HEK293T (cell line): Measurements from ENCODE around the gene SCN1A.
"Not testable (repeated sequence)": the region's sequence is repeated elsewhere in the genome, so short reads cannot be mapped to it uniquely, and the experiment has no call there.

ENCODE experiments used
- CTCF ChIA-PET: fragments of 350-600 bp; formaldehyde crosslinking; extraction: SDS; loops from one replicate; lab custom pipeline; 2021; ENCODE audit warnings: antibody characterized with exemption, inconsistent platforms; lab: Yijun Ruan, JAX
- POLR2A ChIA-PET: fragments of 350-600 bp; formaldehyde crosslinking; extraction: SDS; loops from one replicate; lab custom pipeline; 2020; ENCODE audit warnings: antibody characterized with exemption, inconsistent platforms; lab: Yijun Ruan, JAX
- DNase-seq: peaks from one replicate; pipeline ENCODE4 v3.0.0; 2012; ENCODE audit warnings: mixed read lengths; ENCODE audit errors: extremely low spot score
- ARNT ChIP-seq: fragments of 450-650 bp; IDR thresholded peaks from 2 replicates; pipeline ENCODE4 v1.6.1; 2017; ENCODE audit warnings: mild to moderate bottlenecking
- BHLHE40 ChIP-seq: fragments of 450-650 bp; IDR thresholded peaks from 2 replicates; pipeline ENCODE4 v1.6.1; 2016; ENCODE audit warnings: mild to moderate bottlenecking, moderate library complexity, borderline replicate concordance
- CTBP1 ChIP-seq: fragments of 450-650 bp; IDR thresholded peaks from 2 replicates; pipeline ENCODE4 v1.6.1; 2016; ENCODE audit warnings: borderline replicate concordance
- ELF4 ChIP-seq: fragments of 450-650 bp; IDR thresholded peaks from 2 replicates; pipeline ENCODE4 v1.6.1; 2017; ENCODE audit warnings: antibody characterized with exemption
- FOXA1 ChIP-seq: fragments of 450-650 bp; IDR thresholded peaks from 2 replicates; pipeline ENCODE4 v1.6.1; 2016; ENCODE audit warnings: mild to moderate bottlenecking
- FOXK2 ChIP-seq: fragments of 450-650 bp; IDR thresholded peaks from 2 replicates; pipeline ENCODE4 v1.6.1; 2016; ENCODE audit warnings: mild to moderate bottlenecking
- FOXM1 ChIP-seq: fragments of 450-650 bp; IDR thresholded peaks from 2 replicates; pipeline ENCODE4 v1.6.1; 2017; ENCODE audit warnings: mild to moderate bottlenecking, borderline replicate concordance
- HDGF ChIP-seq: fragments of 450-650 bp; IDR thresholded peaks from 2 replicates; pipeline ENCODE4 v1.6.1; 2017; ENCODE audit warnings: antibody characterized with exemption, borderline replicate concordance
- L3MBTL2 ChIP-seq: fragments of 450-650 bp; conservative IDR thresholded peaks from 2 replicates; pipeline ENCODE4 v1.6.1; 2016; ENCODE audit warnings: mild to moderate bottlenecking
- LEF1 ChIP-seq: fragments of 450-650 bp; IDR thresholded peaks from 2 replicates; pipeline ENCODE4 v1.6.1; 2017; ENCODE audit warnings: mild to moderate bottlenecking, borderline replicate concordance
- NFRKB ChIP-seq: fragments of 450-650 bp; IDR thresholded peaks from 2 replicates; pipeline ENCODE4 v1.6.1; 2016; ENCODE audit warnings: mild to moderate bottlenecking, moderate library complexity
- SP1 ChIP-seq: fragments of 450-650 bp; IDR thresholded peaks from 2 replicates; pipeline ENCODE4 v1.6.1; 2017
- SUZ12 ChIP-seq: fragments of 450-650 bp; IDR thresholded peaks from 2 replicates; pipeline ENCODE4 v1.6.1; 2016; ENCODE audit warnings: mild to moderate bottlenecking
- TARDBP ChIP-seq: fragments of 450-650 bp; IDR thresholded peaks from 2 replicates; pipeline ENCODE4 v1.6.1; 2016
- ZNF384 ChIP-seq: fragments of 450-650 bp; IDR thresholded peaks from 2 replicates; pipeline ENCODE4 v1.6.1; 2016
- TF ChIP-seq, protein P1 (sequence below): fragments of 450-650 bp; IDR thresholded peaks from 2 replicates; pipeline ENCODE4 v1.6.1; 2016

SCN1A gene

DNA sequence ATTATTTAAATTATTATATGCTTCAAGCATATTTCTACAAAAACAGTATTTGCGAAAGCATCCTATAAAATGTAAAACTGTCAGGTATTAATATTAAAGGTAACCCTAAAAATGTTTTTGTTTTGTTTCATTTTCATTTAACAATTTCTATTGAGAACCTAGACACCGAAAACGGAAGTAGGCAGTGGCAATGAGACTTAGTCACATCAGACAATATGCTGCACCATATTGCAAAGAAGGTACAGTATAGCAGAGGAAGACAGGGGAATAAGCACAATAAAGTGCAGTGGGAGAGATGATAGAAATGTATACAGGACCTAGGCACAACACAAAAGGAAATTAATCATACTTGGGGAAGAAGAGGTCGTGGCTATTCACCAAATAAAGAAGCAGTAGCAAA is 12.2 kb downstream of the SCN1A start:
- DNase-seq: no peak
- ChIA-PET CTCF (interaction anchor here (0.9 kb wide), 1 partner anchor 9 kb away, joined by 3 read pairs; no protein-coding TSS in a partner anchor), POLR2A (no interaction called here)
- TF ChIP-seq ZNF384: no peak
- no peak for TF ChIP-seq FOXA1
- TF ChIP-seq BHLHE40: no peak
- no peak for TF ChIP-seq FOXM1
- TF ChIP-seq HDGF: no peak
- no peak for TF ChIP-seq L3MBTL2
- no peak for TF ChIP-seq TARDBP
- no peak for TF ChIP-seq SUZ12
- no peak for TF ChIP-seq NFRKB
- TF ChIP-seq LEF1: no peak
- no peak for TF ChIP-seq SP1
- no peak for TF ChIP-seq ARNT
- TF ChIP-seq ELF4: no peak
- TF ChIP-seq CTBP1: no peak
- TF ChIP-seq, protein P1, sequence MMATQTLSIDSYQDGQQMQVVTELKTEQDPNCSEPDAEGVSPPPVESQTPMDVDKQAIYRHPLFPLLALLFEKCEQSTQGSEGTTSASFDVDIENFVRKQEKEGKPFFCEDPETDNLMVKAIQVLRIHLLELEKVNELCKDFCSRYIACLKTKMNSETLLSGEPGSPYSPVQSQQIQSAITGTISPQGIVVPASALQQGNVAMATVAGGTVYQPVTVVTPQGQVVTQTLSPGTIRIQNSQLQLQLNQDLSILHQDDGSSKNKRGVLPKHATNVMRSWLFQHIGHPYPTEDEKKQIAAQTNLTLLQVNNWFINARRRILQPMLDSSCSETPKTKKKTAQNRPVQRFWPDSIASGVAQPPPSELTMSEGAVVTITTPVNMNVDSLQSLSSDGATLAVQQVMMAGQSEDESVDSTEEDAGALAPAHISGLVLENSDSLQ: no peak
- TF ChIP-seq FOXK2: no peak

DNA sequence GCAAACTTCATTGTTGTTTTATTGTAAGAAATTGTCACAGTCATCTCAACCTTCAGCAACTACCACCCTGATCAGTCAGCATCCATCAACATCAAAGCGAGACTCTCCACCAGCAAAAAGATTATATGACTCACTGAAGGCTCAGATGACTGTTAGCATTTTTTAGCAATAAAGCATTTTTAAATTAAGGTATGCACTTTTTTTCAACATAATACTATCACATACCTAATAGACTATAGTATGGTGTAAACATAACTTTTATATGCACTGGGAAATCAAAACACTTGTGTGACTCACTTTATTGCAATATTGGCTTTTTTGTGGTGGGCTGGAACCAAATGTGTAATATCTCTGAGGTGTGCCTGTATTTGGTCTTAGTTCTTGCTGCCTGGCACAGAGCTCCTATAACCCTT is 15.6 kb downstream of the SCN1A start:
- TF ChIP-seq FOXM1 (no peak), CTBP1 (no peak), BHLHE40 (no peak), SP1 (no peak), ARNT (no peak), L3MBTL2 (no peak), NFRKB (no peak)
- ChIA-PET POLR2A (no interaction called here), CTCF (no interaction called here)
- no peak for DNase-seq

DNA sequence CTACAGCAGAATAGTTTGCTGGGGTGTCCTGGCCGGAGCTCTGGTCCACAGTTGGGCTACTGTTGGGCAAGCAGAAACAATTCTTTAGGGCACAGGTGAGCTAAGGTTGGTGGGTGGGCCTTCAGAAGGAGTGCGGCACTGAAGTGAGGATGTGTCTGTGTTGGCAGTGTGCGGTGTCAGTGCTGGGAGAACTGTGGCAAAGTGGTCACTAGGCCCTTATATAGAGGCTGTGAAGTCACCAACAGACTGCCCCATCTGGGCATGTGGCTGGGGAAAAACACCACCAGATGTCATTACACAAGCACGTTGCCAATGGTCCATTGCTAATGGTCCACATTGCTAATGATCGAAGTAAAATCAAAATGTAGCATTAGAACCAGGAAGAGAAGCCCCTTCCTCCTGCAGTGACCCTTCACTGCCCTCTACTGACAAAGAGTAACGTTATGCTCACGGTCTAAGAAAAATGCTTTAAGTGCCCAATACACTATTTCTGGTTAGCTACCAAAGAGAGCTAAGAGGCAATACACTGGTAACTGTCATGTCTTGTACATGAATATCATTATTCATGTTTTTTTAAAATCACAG is 21.3 kb downstream of the SCN1A start:
- CTCF ChIA-PET: interaction anchor here (0.6 to 1.1 kb wide), 2 partner anchors 9 to 399 kb away, joined by 3 to 5 read pairs; no protein-coding TSS in a partner anchor
- peak; percentile 17 for DNase-seq
- TF ChIP-seq, protein P1: no peak
- TF ChIP-seq L3MBTL2: no peak
- no peak for TF ChIP-seq HDGF
- no peak for TF ChIP-seq ARNT
- no peak for TF ChIP-seq NFRKB
- no peak for TF ChIP-seq FOXA1
- no peak for TF ChIP-seq ELF4
- TF ChIP-seq SP1: no peak
- no peak for TF ChIP-seq FOXM1
- no peak for TF ChIP-seq SUZ12
- no peak for TF ChIP-seq BHLHE40
- TF ChIP-seq TARDBP: no peak
- no peak for TF ChIP-seq CTBP1
- TF ChIP-seq FOXK2: no peak
- no peak for TF ChIP-seq ZNF384
- TF ChIP-seq LEF1: no peak
- POLR2A ChIA-PET: no interaction called here

DNA sequence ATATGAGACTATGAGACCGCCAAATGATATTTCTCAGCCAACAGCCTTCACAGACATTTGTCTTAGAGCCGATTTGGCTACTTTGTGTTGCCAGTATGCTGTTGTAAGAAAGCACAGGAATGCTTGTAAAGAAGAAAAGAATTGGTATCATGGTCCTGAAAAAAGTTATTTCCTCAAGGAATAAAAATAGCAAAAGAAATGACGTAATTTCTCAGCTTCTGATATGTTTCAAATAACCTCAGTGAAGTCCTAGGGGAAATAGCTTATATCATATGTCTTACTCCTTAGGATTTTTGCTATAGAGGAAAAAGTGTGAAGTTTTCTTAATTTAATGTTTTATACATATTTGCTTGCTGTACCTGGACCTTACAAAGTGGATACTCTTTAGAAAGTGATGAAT is 23.0 kb downstream of the SCN1A start:
- POLR2A ChIA-PET: no interaction called here
- CTCF ChIA-PET: no interaction called here
- TF ChIP-seq FOXA1: no peak
- TF ChIP-seq SUZ12: no peak
- no peak for TF ChIP-seq LEF1
- no peak for TF ChIP-seq ARNT
- no peak for TF ChIP-seq HDGF
- no peak for TF ChIP-seq TARDBP
- no peak for TF ChIP-seq ZNF384
- no peak for TF ChIP-seq BHLHE40
- DNase-seq: no peak

DNA sequence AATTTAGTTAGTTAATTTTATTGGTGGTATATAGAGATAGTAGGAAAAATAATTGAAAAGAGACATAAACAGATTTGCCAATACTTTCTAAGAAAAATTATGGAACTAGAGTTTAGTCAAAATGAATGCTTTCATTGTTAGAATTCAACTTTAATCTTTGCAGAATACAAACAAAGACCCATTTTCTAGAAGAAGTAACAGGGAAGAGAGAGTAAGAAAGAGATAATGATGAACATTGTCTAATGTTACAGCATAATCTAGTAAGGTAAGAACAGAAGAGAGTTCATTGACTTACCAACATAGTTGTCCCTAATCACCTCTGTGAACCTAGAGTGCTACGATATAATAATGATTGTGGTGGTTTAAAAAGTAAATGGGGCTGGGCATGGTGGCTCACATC is 23.7 kb downstream of the SCN1A start:
- DNase-seq: no peak
- ChIA-PET CTCF (no interaction called here), POLR2A (no interaction called here)
- TF ChIP-seq L3MBTL2: no peak
- TF ChIP-seq FOXA1: no peak
- no peak for TF ChIP-seq ELF4
- TF ChIP-seq NFRKB: no peak
- TF ChIP-seq FOXK2: no peak
- TF ChIP-seq FOXM1: no peak
- no peak for TF ChIP-seq HDGF

DNA sequence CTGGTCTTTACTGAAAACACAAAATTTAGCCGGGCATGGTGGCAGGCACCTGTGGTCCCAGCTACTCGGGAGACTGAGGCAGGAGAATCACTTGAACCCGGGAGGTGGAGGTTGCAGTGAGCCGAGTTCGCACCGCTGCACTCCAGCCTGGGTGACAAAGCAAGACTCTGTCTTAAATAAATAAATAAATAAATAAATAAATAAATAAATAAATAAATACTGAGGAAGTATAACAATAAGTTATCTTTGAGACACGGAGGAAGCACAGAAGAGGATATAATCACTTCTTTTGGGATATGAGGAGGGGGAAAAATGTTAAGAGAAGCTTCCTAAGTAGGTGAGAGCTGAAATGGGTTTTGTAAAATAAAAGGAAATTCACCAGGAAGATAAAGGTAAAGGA is 24.5 kb downstream of the SCN1A start:
- POLR2A ChIA-PET, CTCF ChIA-PET: not testable (repeated sequence)

DNA sequence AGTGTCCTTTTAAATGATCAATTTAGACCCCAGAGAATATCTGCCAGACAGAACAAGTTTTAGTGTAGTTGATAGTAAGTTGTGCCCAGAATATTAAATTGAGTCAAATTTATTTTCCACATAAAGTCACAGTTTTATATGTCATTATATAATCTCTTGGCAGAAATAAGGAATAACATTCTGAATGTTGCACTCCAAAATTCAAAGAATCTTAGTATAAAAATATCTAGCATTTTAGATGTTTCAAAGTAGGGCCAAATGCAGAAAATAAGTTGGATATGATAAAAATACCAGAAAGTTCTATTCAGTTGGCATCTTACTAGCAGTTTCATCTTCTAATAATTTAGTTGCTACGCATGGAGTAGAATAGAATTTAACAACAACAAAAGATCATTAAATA is 33.5 kb downstream of the SCN1A start:
- TF ChIP-seq L3MBTL2 (no peak), ZNF384 (no peak), SUZ12 (no peak), NFRKB (no peak), BHLHE40 (no peak), FOXK2 (no peak), TARDBP (no peak), ELF4 (no peak), CTBP1 (no peak)
- no peak for DNase-seq
- POLR2A ChIA-PET: no interaction called here
- CTCF ChIA-PET: no interaction called here

More for the DNA sequence above, 24.5 kb downstream of the SCN1A start:
- not testable (repeated sequence) for DNase-seq
